ENCODE data around the gene GFI1B.
"Not testable (repeated sequence)": the region's sequence is repeated elsewhere in the genome, so short reads cannot be mapped to it uniquely, and the experiment has no call there.

GFI1B gene

GRCh38 chr9:133037775-133038515 lies 59.5 kb downstream of the GFI1B start:
- no peak for TF ChIP-seq CTCF (IDR thresholded peaks at IDR 0.05; ENCODE audit: insufficient read depth, low read length, missing control alignments)
- H3K4me3 ChIP-seq (ENCODE audit: low read depth, low read length): no peak overlapping the region
- CTCF ChIA-PET: interaction anchor here (0.7 to 27.8 kb wide), 5 partner anchors 7 to 108 kb away, joined by 3 to 462 read pairs (median 3); partner anchors contain the start of gene GTF3C5
- POLR2A ChIA-PET: no interaction called here
- DNase-seq (ENCODE audit: low read depth, low spot score): no peak

- POLR2A ChIA-PET: interaction anchor here (2.1 kb wide), 1 partner anchor 10 kb away, joined by 7 read pairs; the partner anchor contains the start of gene GTF3C5
Measured at GRCh38 chr9:133040892-133041479, 62.5 kb downstream of the GFI1B start.

More at GRCh38 chr9:133040892-133041479, 62.5 kb downstream of the GFI1B start:
- CTCF ChIA-PET: interaction anchor here (0.8 to 27.8 kb wide), 13 partner anchors 8 to 118 kb away, joined by 3 to 462 read pairs (median 5); partner anchors contain the start of gene GTF3C5
- TF ChIP-seq CTCF (IDR thresholded peaks at IDR 0.05; ENCODE audit: insufficient read depth, low read length, missing control alignments): peak; percentile 45
- DNase-seq (ENCODE audit: low read depth, low spot score); H3K4me3 ChIP-seq (ENCODE audit: low read depth, low read length): not testable (repeated sequence)
